ENCODE data around the gene ST7.
A peak's percentile ranks its signal among the peaks of the same experiment; 100 is the strongest.

DNA sequence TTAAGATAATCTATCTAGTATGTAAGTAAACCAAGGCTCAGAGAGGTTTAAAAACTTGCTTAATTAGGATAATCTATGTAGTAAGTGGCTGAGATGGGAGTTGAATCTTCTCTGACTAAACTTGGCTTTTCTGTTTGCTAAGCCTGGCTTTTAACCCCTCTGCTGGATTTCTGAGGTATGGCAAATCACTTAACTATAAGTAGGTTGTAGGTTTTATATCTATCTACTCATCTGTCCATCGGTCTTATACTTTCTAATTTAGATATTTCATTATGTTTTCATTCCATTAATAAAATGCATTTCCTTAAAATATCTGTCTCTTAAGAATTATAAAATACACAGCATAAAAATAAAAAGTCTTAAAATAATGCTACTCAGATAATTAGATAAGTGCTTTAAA, 59.4 kb downstream of the ST7 start:
- TF ChIP-seq TCF7L2 (IDR thresholded peaks at IDR 0.05; ENCODE audit: low read depth, low read length), result no peak
- TF ChIP-seq, protein P1, sequence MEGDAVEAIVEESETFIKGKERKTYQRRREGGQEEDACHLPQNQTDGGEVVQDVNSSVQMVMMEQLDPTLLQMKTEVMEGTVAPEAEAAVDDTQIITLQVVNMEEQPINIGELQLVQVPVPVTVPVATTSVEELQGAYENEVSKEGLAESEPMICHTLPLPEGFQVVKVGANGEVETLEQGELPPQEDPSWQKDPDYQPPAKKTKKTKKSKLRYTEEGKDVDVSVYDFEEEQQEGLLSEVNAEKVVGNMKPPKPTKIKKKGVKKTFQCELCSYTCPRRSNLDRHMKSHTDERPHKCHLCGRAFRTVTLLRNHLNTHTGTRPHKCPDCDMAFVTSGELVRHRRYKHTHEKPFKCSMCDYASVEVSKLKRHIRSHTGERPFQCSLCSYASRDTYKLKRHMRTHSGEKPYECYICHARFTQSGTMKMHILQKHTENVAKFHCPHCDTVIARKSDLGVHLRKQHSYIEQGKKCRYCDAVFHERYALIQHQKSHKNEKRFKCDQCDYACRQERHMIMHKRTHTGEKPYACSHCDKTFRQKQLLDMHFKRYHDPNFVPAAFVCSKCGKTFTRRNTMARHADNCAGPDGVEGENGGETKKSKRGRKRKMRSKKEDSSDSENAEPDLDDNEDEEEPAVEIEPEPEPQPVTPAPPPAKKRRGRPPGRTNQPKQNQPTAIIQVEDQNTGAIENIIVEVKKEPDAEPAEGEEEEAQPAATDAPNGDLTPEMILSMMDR (IDR thresholded peaks at IDR 0.05), result peak; percentile 49; the same call in 1 of the 2 replicates
- TF ChIP-seq POLR2AphosphoS5 (IDR thresholded peaks at IDR 0.05; ENCODE audit: low read depth, low read length), result no peak

Measured in Panc1 (cell line).